ENCODE results near the gene TMEM242. TPM values are rescaled to one million over a fixed set of nuclear protein-coding genes. Genes with fewer than 3 reads are reported as not detected.

Gene TMEM242
- total RNA-seq, 1 donor from 2014 or later = 6.8 TPM

DNA sequence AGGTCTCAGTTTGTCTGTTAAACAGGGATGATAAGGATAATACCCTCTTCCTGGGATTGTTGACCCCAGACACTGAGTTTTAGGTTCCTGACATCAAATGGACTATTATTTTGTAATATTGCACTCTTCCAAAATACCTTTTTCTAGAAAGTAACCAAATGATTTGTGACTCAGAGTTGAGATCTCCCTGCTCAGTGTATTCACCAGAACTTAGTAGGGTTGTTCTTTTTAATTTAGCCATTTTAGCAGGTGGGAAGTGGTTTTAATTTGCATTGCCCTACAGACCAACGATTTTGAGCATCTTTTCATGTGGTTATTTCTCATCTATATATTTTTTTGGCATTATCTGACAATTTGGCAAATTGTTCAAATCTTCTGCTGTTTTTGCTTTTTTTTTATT lies 75.1 kb downstream of the TMEM242 start:
- Histone ChIP-seq H3K9me3 (ENCODE audit: control insufficient read depth in 3 of 3, low read length in 3 of 3) (peaks cover 0 to 4% (median 0%) of the 10 kb centered on the region in 3 donors), H3K27ac (ENCODE audit: low read depth, low read length) (no peak overlapping the region), H3K4me3 (ENCODE audit: low read length in 3 of 3) (no peak overlapping the region), H3K27me3 (ENCODE audit: control insufficient read depth in 3 of 3, insufficient read depth in 3 of 3, low read length in 3 of 3) (no peaks in the 10 kb centered on the region), H3K4me1 (ENCODE audit: control insufficient read depth in 3 of 3, insufficient read depth in 3 of 3, low read length in 3 of 3) (peaks cover 11 to 27% (median 24%) of the 10 kb centered on the region in 3 donors), H3K36me3 (ENCODE audit: control insufficient read depth in 3 of 3, insufficient read depth in 3 of 3, low read length in 3 of 3) (no peaks in the 10 kb centered on the region), H3K9ac (ENCODE audit: low read depth in 1 of 3, low read length in 3 of 3) (no peak overlapping the region)

DNA sequence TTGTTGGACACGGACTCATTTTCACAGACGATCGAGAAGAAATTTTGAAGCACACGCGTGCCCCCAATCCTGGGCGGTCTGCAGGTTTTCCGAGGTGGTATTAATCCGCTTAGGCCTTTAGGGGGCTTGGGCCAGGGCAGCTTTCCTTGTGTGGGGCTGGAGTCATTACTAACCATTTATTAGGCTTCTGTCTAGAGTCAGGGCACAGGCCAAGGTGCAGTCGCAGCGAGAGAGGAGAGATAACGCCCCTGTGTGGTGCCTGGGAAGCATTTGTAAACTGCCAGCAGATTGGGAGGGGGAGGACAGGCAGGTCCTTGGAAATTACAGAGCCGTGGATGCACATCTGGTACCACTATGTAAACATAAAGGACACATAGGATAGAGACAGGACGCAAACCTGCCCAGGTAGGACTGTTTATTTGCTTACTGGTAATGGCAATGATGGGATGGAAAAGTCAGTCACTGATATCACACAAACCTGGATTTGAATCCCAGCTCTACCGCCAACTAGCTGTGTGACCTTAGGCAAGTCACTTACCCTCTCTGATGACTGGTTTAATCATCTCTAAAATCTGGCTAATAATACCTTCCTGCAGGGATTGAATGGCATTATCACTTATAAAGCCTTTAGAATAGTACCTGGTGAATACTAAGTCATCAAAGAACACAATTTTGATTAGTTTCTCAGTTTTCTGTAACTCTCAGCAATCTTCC lies 76.4 kb downstream of the TMEM242 start:
- Histone ChIP-seq H3K9ac (ENCODE audit: low read depth in 1 of 3, low read length in 3 of 3) (no peak overlapping the region), H3K4me3 (ENCODE audit: low read length in 3 of 3) (no peak overlapping the region), H3K27ac (ENCODE audit: low read depth, low read length) (no peak overlapping the region), H3K36me3 (ENCODE audit: control insufficient read depth in 3 of 3, insufficient read depth in 3 of 3, low read length in 3 of 3) (no peaks in the 10 kb centered on the region), H3K9me3 (ENCODE audit: control insufficient read depth in 3 of 3, low read length in 3 of 3) (peaks cover 0 to 4% (median 0%) of the 10 kb centered on the region in 3 donors), H3K27me3 (ENCODE audit: control insufficient read depth in 3 of 3, insufficient read depth in 3 of 3, low read length in 3 of 3) (no peaks in the 10 kb centered on the region), H3K4me1 (ENCODE audit: control insufficient read depth in 3 of 3, insufficient read depth in 3 of 3, low read length in 3 of 3) (peaks cover 20 to 40% (median 32%) of the 10 kb centered on the region in 3 donors)

DNA sequence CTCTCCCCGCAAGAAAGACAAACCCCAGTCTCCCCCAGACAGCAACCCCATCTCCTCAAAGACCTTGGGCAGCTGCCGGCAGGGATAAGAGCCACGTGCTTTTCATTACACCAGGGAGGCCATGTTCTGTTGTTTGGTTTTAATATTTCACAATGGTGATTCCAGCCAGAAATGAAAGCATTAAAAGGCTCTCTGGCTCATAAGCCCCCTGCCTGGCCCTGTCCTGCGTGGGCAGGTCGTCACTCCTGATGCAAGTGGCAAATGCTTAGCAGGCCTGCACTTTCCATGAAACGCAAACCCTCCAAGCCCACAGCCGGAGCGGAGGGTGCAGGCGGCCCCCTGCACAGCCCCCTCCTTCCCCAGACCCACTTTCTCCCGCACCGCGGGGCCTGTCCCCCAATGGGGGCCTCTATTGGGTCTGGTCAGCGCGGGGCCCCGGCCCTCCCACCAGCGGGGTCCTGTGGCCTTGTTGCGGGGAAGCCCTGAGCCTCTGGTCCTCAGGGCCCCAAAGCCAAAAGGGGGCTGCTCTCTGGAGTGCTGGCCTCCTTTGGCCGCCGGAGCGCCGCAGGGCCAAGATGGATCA lies 77.2 kb downstream of the TMEM242 start:
- H3K27ac ChIP-seq (ENCODE audit: low read depth, low read length) = no peak overlapping the region
- peaks cover 0 to 4% (median 0%) of the 10 kb centered on the region in 3 donors for H3K9me3 ChIP-seq (ENCODE audit: control insufficient read depth in 3 of 3, low read length in 3 of 3)
- no peak overlapping the region for H3K9ac ChIP-seq (ENCODE audit: low read depth in 1 of 3, low read length in 3 of 3)
- peaks cover 27 to 48% (median 40%) of the 10 kb centered on the region in 3 donors for H3K4me1 ChIP-seq (ENCODE audit: control insufficient read depth in 3 of 3, insufficient read depth in 3 of 3, low read length in 3 of 3)
- no peaks in the 10 kb centered on the region for H3K27me3 ChIP-seq (ENCODE audit: control insufficient read depth in 3 of 3, insufficient read depth in 3 of 3, low read length in 3 of 3)
- no peak overlapping the region for H3K4me3 ChIP-seq (ENCODE audit: low read length in 3 of 3)
- H3K36me3 ChIP-seq (ENCODE audit: control insufficient read depth in 3 of 3, insufficient read depth in 3 of 3, low read length in 3 of 3) = no peaks in the 10 kb centered on the region

DNA sequence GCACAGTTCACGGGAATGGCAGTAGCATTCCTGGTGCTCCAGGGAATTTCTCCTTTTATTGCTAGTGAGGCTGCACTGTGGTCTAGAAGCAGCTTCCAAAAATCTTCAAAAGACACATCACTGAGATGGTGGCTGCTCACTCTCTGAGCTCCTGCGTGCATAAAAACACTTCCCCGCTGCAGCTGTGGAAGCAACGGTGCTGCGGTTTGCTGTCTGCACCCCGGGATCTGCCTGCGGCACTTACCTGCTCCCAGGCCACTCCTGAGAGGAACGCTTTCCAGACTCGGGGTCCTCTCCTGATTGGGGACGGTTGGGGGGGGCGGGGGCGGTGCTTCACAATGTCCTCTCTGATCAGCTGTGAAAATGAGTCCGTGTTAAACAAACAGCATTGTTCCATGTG lies 77.9 kb downstream of the TMEM242 start:
- Histone ChIP-seq H3K27ac (ENCODE audit: low read depth, low read length) (no peak overlapping the region), H3K4me1 (ENCODE audit: control insufficient read depth in 3 of 3, insufficient read depth in 3 of 3, low read length in 3 of 3) (peaks cover 32 to 55% (median 47%) of the 10 kb centered on the region in 3 donors), H3K27me3 (ENCODE audit: control insufficient read depth in 3 of 3, insufficient read depth in 3 of 3, low read length in 3 of 3) (no peaks in the 10 kb centered on the region), H3K9me3 (ENCODE audit: control insufficient read depth in 3 of 3, low read length in 3 of 3) (peaks cover 0 to 4% (median 0%) of the 10 kb centered on the region in 3 donors), H3K36me3 (ENCODE audit: control insufficient read depth in 3 of 3, insufficient read depth in 3 of 3, low read length in 3 of 3) (no peaks in the 10 kb centered on the region), H3K4me3 (ENCODE audit: low read length in 3 of 3) (no peak overlapping the region), H3K9ac (ENCODE audit: low read depth in 1 of 3, low read length in 3 of 3) (no peak overlapping the region)

DNA sequence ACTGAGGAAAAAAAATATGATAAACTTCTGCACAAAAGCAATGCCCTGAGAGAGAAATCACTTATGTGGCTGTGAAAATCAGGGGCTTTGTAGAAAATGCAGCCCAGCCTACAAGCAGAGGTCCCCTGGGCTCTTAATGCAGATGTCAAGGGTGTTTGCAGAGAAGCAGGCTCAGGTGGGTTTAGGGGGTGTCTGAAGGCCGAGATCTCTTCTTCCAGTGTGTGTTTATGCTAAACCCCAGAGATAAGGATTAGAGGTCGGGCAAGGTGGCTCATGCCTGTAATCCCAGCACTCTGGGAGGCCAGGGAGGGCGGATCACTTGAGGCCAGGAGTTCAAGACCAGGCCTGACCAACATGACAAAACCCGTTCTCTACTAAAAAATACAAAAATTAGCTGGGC lies 78.5 kb downstream of the TMEM242 start:
- Histone ChIP-seq H3K4me3 (ENCODE audit: low read length in 3 of 3) (no peak overlapping the region), H3K27ac (ENCODE audit: low read depth, low read length) (peak overlapping the region; percentile 46), H3K36me3 (ENCODE audit: control insufficient read depth in 3 of 3, insufficient read depth in 3 of 3, low read length in 3 of 3) (no peaks in the 10 kb centered on the region), H3K27me3 (ENCODE audit: control insufficient read depth in 3 of 3, insufficient read depth in 3 of 3, low read length in 3 of 3) (no peaks in the 10 kb centered on the region), H3K9ac (ENCODE audit: low read depth in 1 of 3, low read length in 3 of 3) (peak overlapping the region in 2 of 3 donors; percentile 8 to 35), H3K4me1 (ENCODE audit: control insufficient read depth in 3 of 3, insufficient read depth in 3 of 3, low read length in 3 of 3) (peaks cover 38 to 61% (median 53%) of the 10 kb centered on the region in 3 donors), H3K9me3 (ENCODE audit: control insufficient read depth in 3 of 3, low read length in 3 of 3) (peaks cover 0 to 4% (median 0%) of the 10 kb centered on the region in 3 donors)

DNA sequence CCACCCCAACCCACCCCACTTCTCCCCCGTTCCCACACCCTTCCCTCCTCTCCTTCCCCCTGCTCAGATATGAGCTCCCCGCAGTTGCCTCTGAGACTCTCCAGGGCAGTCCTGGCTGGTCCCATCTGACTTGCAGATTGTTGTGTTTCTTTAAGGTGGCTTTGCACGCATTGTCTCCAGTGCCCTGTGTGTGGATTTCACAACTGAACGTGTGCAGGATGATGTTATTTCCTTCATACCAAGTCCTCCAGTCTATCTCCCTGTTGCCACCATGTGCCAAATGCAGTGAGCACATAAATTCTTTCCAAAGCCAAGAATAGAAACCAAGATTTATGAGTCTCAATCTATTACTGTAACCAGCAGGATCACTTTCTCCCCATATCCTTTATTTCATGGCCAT lies 79.1 kb downstream of the TMEM242 start:
- Histone ChIP-seq H3K27me3 (ENCODE audit: control insufficient read depth in 3 of 3, insufficient read depth in 3 of 3, low read length in 3 of 3) (no peaks in the 10 kb centered on the region), H3K36me3 (ENCODE audit: control insufficient read depth in 3 of 3, insufficient read depth in 3 of 3, low read length in 3 of 3) (no peaks in the 10 kb centered on the region), H3K27ac (ENCODE audit: low read depth, low read length) (peak overlapping the region; percentile 46), H3K4me1 (ENCODE audit: control insufficient read depth in 3 of 3, insufficient read depth in 3 of 3, low read length in 3 of 3) (peaks cover 44 to 67% (median 59%) of the 10 kb centered on the region in 3 donors), H3K9me3 (ENCODE audit: control insufficient read depth in 3 of 3, low read length in 3 of 3) (peaks cover 0 to 4% (median 0%) of the 10 kb centered on the region in 3 donors), H3K9ac (ENCODE audit: low read depth in 1 of 3, low read length in 3 of 3) (peak overlapping the region in 1 of 3 donors; percentile 8), H3K4me3 (ENCODE audit: low read length in 3 of 3) (peak overlapping the region in 2 of 3 donors; percentile 14 to 31)

DNA sequence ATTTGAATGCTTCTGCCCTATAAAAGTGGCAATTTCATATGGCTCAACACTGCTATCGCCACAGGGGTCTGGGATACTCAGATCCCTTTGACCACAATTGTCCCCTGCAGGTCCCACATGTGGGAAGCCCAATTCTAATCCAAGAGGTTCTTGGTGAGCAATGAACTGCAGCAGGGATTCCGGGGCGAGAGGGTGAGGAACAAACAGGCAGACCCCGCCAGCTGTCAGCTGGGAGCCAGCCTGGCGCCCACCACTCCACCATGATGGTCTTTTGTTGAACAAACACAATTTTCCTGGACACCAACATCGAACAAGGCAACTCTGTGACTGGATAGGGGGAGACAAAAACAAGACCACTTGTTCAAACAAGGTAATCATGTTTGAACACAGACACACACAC lies 80.5 kb downstream of the TMEM242 start:
- H3K27ac ChIP-seq (ENCODE audit: low read depth, low read length) = peak overlapping the region; percentile 93
- no peak overlapping the region for H3K4me3 ChIP-seq (ENCODE audit: low read length in 3 of 3)
- peaks cover 45 to 70% (median 60%) of the 10 kb centered on the region in 3 donors for H3K4me1 ChIP-seq (ENCODE audit: control insufficient read depth in 3 of 3, insufficient read depth in 3 of 3, low read length in 3 of 3)
- H3K27me3 ChIP-seq (ENCODE audit: control insufficient read depth in 3 of 3, insufficient read depth in 3 of 3, low read length in 3 of 3) = no peaks in the 10 kb centered on the region
- H3K9me3 ChIP-seq (ENCODE audit: control insufficient read depth in 3 of 3, low read length in 3 of 3) = no peaks in the 10 kb centered on the region
- no peaks in the 10 kb centered on the region for H3K36me3 ChIP-seq (ENCODE audit: control insufficient read depth in 3 of 3, insufficient read depth in 3 of 3, low read length in 3 of 3)
- H3K9ac ChIP-seq (ENCODE audit: low read depth in 1 of 3, low read length in 3 of 3) = peak overlapping the region in 1 of 3 donors; percentile 40

DNA sequence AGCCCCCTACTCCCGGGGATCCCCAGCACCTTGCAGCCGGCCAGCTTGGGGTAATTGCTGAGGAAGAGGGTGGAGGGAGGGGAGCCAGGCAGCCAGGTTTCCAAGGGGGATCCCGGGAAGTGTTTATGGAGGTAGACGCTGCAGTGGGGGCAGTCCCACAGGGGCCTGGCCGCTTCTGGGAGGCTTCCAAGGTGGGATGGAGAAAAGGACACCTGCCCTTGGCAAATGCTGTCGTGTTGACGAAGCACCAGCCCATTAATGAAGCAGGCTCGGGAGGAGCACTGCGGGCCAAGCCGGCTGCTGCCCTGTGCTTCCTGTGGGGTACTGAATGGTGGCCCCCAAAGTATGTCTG lies 82.4 kb downstream of the TMEM242 start:
- peak overlapping the region in 2 of 3 donors; percentile 40 to 81 for H3K9ac ChIP-seq (ENCODE audit: low read depth in 1 of 3, low read length in 3 of 3)
- peak overlapping the region in 2 of 3 donors; percentile 68 to 70 for H3K4me3 ChIP-seq (ENCODE audit: low read length in 3 of 3)
- H3K9me3 ChIP-seq (ENCODE audit: control insufficient read depth in 3 of 3, low read length in 3 of 3) = no peaks in the 10 kb centered on the region
- peak overlapping the region; percentile 93 for H3K27ac ChIP-seq (ENCODE audit: low read depth, low read length)
- H3K36me3 ChIP-seq (ENCODE audit: control insufficient read depth in 3 of 3, insufficient read depth in 3 of 3, low read length in 3 of 3) = no peaks in the 10 kb centered on the region
- H3K27me3 ChIP-seq (ENCODE audit: control insufficient read depth in 3 of 3, insufficient read depth in 3 of 3, low read length in 3 of 3) = peaks cover 0 to 10% (median under 1%) of the 10 kb centered on the region in 3 donors
- peaks cover 45 to 76% (median 60%) of the 10 kb centered on the region in 3 donors for H3K4me1 ChIP-seq (ENCODE audit: control insufficient read depth in 3 of 3, insufficient read depth in 3 of 3, low read length in 3 of 3)

DNA sequence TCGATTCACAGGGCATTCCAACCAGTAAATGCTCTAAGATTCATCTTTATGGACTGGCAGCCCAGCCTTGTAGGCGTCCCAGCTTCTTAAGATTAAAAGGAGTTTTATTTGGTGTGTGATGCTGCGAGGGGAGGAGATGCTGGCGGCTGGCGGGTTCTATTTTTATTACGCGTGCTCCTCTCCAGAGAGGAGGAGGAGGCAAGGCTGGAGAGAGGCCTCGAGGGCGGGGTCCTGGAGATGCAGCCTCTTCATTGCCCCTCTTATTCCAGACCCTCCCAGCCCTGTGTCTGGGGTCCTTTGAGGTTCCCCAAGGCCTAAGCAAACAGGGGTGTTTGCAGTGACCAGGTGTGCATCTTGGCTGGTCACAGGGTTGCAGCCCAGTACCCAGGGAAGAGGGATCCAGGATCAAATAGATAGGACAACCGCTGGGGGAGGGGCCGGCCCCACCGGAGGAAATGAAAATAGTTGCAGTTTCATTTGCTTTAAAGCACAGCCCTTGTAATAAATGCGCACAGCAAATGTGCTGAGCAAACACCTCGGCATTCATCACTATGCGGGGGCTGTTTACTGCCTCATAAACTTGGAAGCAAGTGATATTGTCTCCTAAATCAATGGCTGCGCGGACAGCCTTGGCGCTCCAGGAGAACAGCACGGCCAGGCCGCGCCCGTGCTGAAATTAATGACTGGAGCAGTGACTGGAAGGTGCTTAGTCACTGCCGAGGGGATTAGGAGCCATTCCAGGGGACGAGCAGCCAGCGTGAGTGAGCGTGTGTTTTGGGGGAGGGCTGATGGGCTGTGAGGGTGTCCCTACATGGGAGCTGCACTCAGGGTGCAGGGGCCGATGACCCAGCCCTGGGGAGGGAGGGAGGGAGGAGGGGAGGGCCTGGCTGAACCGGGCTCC lies 83.0 kb downstream of the TMEM242 start:
- H3K4me3 ChIP-seq (ENCODE audit: low read length in 3 of 3) = peak overlapping the region; percentile 68 to 70 (median 68)
- peak overlapping the region; percentile 93 for H3K27ac ChIP-seq (ENCODE audit: low read depth, low read length)

More for the DNA sequence above, 83.0 kb downstream of the TMEM242 start:
- Histone ChIP-seq H3K9me3 (ENCODE audit: control insufficient read depth in 3 of 3, low read length in 3 of 3) (no peaks in the 10 kb centered on the region), H3K27me3 (ENCODE audit: control insufficient read depth in 3 of 3, insufficient read depth in 3 of 3, low read length in 3 of 3) (peaks cover 3 to 13% (median 5%) of the 10 kb centered on the region in 3 donors), H3K4me1 (ENCODE audit: control insufficient read depth in 3 of 3, insufficient read depth in 3 of 3, low read length in 3 of 3) (peaks cover 51 to 77% (median 60%) of the 10 kb centered on the region in 3 donors), H3K9ac (ENCODE audit: low read depth in 1 of 3, low read length in 3 of 3) (peak overlapping the region; percentile 65 to 81 (median 76)), H3K36me3 (ENCODE audit: control insufficient read depth in 3 of 3, insufficient read depth in 3 of 3, low read length in 3 of 3) (no peaks in the 10 kb centered on the region)

All from skeletal muscle tissue (tissue), 4 donors.